ENCODE results near the gene GP2.

DNA sequence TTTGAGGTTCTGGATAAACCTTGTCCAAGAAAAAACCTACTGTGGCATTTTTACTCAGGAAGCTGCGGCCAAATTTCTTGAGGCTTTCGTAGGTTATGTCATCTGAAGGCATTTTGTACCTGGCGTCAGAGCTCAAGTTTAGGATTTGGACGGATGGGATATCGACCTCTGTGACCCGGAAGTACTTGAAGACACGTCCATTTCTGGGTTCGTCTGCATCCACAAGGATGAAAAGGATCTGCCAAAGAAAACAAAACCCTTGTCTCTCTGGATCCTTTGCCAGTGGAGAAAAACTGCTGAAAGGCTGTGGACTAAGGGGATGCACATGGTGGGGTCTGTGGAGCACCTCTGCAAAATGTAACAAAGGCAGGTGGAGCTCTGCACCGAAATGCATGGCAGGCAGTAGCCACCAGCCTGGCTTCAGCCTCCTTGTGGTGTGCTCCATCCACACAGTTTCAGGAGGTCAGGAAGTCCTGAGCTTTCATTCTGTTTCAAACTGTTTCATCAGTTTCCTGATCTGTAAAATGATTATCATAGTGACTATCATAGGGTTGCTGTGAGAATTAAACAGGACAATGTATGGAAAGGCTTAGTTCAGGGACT is 42.2 kb upstream of the GP2 start:
- TF ChIP-seq, protein P1, sequence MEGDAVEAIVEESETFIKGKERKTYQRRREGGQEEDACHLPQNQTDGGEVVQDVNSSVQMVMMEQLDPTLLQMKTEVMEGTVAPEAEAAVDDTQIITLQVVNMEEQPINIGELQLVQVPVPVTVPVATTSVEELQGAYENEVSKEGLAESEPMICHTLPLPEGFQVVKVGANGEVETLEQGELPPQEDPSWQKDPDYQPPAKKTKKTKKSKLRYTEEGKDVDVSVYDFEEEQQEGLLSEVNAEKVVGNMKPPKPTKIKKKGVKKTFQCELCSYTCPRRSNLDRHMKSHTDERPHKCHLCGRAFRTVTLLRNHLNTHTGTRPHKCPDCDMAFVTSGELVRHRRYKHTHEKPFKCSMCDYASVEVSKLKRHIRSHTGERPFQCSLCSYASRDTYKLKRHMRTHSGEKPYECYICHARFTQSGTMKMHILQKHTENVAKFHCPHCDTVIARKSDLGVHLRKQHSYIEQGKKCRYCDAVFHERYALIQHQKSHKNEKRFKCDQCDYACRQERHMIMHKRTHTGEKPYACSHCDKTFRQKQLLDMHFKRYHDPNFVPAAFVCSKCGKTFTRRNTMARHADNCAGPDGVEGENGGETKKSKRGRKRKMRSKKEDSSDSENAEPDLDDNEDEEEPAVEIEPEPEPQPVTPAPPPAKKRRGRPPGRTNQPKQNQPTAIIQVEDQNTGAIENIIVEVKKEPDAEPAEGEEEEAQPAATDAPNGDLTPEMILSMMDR (conservative IDR thresholded peaks at IDR 0.05 in 1 of 2, IDR thresholded peaks at IDR 0.05 in 1 of 2; ENCODE audit: low read depth in 1 of 2, low read length in 2 of 2), result no peak
- no peak for TF ChIP-seq EZH2 (IDR thresholded peaks at IDR 0.05; ENCODE audit: low read length, missing control alignments)

All from fibroblast of lung (primary cell).